Spleen (tissue), 7 donors: Measurements from ENCODE around the gene DYRK4.

Experiments
- CTCF ChIP-seq, 11 experiments: fragments of 200-600 bp in 7 of 11; fragments of 450-650 bp in 4 of 11; sonication (generic) in 4 of 11; IDR thresholded peaks in 8 of 11; conservative IDR thresholded peaks in 3 of 11; 1 replicate in 7 of 11; 2 replicates in 4 of 11; pipeline versions ENCODE4 v1.4.0 to v1.8.0; 2016 to 2021; ENCODE audit warnings: antibody characterized with exemption in 11 of 11, inconsistent platforms in 4 of 11, mild to moderate bottlenecking in 1 of 11
- POLR2A ChIP-seq, 3 donors: fragments of 450-650 bp; IDR thresholded peaks; one replicate each; pipeline ENCODE4 v1.5.1; 2017; ENCODE audit warnings: antibody characterized with exemption in 3 of 3, mild to moderate bottlenecking in 1 of 3
- POLR2AphosphoS5 ChIP-seq, 3 donors: sonication (generic); formaldehyde crosslinking; IDR thresholded peaks; one replicate each; pipeline ENCODE4 v1.5.1; 2017; ENCODE audit warnings: antibody characterized with exemption in 3 of 3
- donor health status: DM: no; HTN: no; CAD: no; lungs with moderate emphysema.
- donor health status: DM: no; HTN: no; CAD: no.
- donor health status: DM: no; HTN: no; CAD: no.

GRCh38 chr12:4626543-4626942, 64.5 kb downstream of the DYRK4 start:
- TF ChIP-seq CTCF (IDR thresholded peaks at IDR 0.05 in 8 of 11, conservative IDR thresholded peaks at IDR 0.05 in 3 of 11): no peak
- TF ChIP-seq POLR2AphosphoS5 (IDR thresholded peaks at IDR 0.05): no peak
- TF ChIP-seq POLR2A (IDR thresholded peaks at IDR 0.05): no peak
